ENCODE measurements around the gene SIVA1. TPM values are rescaled to one million over a fixed set of nuclear protein-coding genes. Genes with fewer than 3 reads are reported as not detected.

SIVA1 gene
- total RNA-seq, 1 donor from 2014 or later, result 116 TPM

DNA sequence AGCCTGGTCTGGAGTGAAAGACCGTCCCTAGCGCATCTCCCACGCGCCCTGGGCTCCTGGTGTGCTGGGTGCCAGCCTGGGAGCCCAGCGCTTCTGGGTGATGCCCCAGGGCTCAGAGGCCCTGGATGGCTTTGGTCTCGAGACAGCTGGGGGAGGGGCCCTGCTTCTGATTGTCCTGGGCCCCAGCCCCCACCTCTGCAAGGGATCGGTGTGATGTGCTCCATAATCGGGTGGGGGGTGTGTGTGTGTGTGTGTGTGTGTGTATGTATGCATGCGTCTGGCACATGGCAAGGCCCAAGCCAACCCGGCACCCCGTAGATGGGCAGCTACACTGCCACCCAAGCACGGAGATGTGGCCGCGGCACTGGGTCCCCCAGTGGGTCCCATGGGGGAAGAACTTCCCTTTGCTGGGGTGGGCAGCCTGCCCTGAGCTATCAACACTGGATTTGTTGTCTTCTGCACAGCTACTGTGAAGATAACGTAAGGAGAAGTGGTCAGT lies 51.0 kb downstream of the SIVA1 start:
- no peaks in the 10 kb centered on the region for H3K9me3 Mint-ChIP-seq (ENCODE audit: low read depth)
- H3K27ac Mint-ChIP-seq, result no peak overlapping the region
- no peak overlapping the region for H3K4me3 Mint-ChIP-seq (ENCODE audit: low read depth)

DNA sequence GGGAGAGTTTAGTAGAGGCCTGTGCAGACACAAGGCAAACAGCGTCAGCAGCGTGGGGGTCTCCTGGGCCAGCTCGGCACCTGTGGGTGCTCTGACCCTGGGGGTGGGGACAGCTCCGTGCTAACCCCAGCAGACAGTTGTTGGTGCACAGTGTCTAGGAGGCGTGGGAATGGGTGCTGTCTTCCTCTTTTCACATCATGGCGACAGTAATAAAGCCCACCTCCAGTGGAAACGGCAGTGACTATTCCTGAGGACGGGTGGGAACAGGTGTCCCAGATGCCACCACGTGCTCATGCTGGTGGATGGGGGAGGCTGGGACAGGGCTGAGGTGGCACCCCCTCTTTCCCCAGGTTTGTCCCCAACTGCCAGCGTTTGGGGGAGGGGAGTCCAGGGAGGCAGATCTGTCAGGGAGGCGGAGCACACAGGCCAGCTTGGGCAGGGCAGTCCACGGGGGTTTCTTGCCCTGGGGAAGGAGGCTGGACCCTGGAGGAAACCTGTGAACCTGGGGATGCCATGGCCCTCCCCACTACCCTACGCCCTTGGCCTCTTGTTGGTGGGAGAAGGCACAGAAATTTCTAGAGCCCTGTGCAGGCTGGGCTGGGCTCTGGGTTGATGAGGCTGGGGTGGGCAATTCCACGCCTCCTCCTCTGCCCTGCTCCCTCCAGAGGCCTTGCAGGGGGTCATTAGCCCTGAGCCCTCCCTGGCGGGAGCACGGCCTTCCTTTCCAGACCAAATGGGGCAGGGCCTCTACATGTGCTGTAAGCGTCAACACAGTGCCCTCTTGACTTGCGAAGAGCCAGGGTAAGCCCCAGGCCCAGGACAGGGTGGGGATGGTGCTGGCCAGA lies 51.8 kb downstream of the SIVA1 start:
- H3K27ac Mint-ChIP-seq, result no peak overlapping the region
- H3K36me3 Mint-ChIP-seq (ENCODE audit: insufficient read depth), result no peaks in the 10 kb centered on the region
- peaks cover 6% of the 10 kb centered on the region for H3K4me1 Mint-ChIP-seq (ENCODE audit: low read depth)
- no peaks in the 10 kb centered on the region for H3K9me3 Mint-ChIP-seq (ENCODE audit: low read depth)
- H3K4me3 Mint-ChIP-seq (ENCODE audit: low read depth), result no peak overlapping the region
- TF ChIP-seq CTCF (IDR thresholded peaks at IDR 0.05; ENCODE audit: unreplicated experiment), result no peak
- no peak for DNase-seq (ENCODE audit: low spot score, unreplicated experiment)
- H3K27me3 Mint-ChIP-seq, result no peaks in the 10 kb centered on the region

More for the DNA sequence above, 51.0 kb downstream of the SIVA1 start:
- Mint-ChIP-seq H3K4me1 (ENCODE audit: low read depth) (peaks cover 13% of the 10 kb centered on the region), H3K36me3 (ENCODE audit: insufficient read depth) (no peaks in the 10 kb centered on the region), H3K27me3 (peaks cover 5% of the 10 kb centered on the region)
- no peak for DNase-seq (ENCODE audit: low spot score, unreplicated experiment)
- no peak for TF ChIP-seq CTCF (IDR thresholded peaks at IDR 0.05; ENCODE audit: unreplicated experiment)

GRCh38 chr14:104805326-104805678 lies 52.4 kb downstream of the SIVA1 start:
- Mint-ChIP-seq H3K27me3 (no peaks in the 10 kb centered on the region), H3K9me3 (ENCODE audit: low read depth) (no peaks in the 10 kb centered on the region), H3K27ac (no peak overlapping the region), H3K4me1 (ENCODE audit: low read depth) (peaks cover 4% of the 10 kb centered on the region), H3K36me3 (ENCODE audit: insufficient read depth) (no peaks in the 10 kb centered on the region), H3K4me3 (ENCODE audit: low read depth) (no peak overlapping the region)
- TF ChIP-seq CTCF (IDR thresholded peaks at IDR 0.05; ENCODE audit: unreplicated experiment), result no peak
- no peak for DNase-seq (ENCODE audit: low spot score, unreplicated experiment)

- no peak for DNase-seq (ENCODE audit: low spot score, unreplicated experiment)
- Mint-ChIP-seq H3K36me3 (ENCODE audit: insufficient read depth) (peaks cover 2% of the 10 kb centered on the region), H3K4me3 (ENCODE audit: low read depth) (no peak overlapping the region), H3K9me3 (ENCODE audit: low read depth) (no peaks in the 10 kb centered on the region), H3K4me1 (ENCODE audit: low read depth) (peaks cover 4% of the 10 kb centered on the region), H3K27me3 (no peaks in the 10 kb centered on the region), H3K27ac (no peak overlapping the region)
- TF ChIP-seq CTCF (IDR thresholded peaks at IDR 0.05; ENCODE audit: unreplicated experiment), result no peak
These were observed 53.1 kb downstream of the SIVA1 start for GRCh38 chr14:104805941-104806624.

- H3K4me3 Mint-ChIP-seq (ENCODE audit: low read depth), result no peak overlapping the region
- no peaks in the 10 kb centered on the region for H3K4me1 Mint-ChIP-seq (ENCODE audit: low read depth)
- H3K27ac Mint-ChIP-seq, result peak overlapping the region; percentile 50
- no peak for DNase-seq (ENCODE audit: low spot score, unreplicated experiment)
- H3K9me3 Mint-ChIP-seq (ENCODE audit: low read depth), result no peaks in the 10 kb centered on the region
- H3K36me3 Mint-ChIP-seq (ENCODE audit: insufficient read depth), result peaks cover 2% of the 10 kb centered on the region
- no peaks in the 10 kb centered on the region for H3K27me3 Mint-ChIP-seq
- no peak for TF ChIP-seq CTCF (IDR thresholded peaks at IDR 0.05; ENCODE audit: unreplicated experiment)
These were observed 53.9 kb downstream of the SIVA1 start for GRCh38 chr14:104806625-104807465.

Data from progenitor cell of endocrine pancreas (in vitro differentiated cells).